Measurements from ENCODE around the gene CDK16.

DNA sequence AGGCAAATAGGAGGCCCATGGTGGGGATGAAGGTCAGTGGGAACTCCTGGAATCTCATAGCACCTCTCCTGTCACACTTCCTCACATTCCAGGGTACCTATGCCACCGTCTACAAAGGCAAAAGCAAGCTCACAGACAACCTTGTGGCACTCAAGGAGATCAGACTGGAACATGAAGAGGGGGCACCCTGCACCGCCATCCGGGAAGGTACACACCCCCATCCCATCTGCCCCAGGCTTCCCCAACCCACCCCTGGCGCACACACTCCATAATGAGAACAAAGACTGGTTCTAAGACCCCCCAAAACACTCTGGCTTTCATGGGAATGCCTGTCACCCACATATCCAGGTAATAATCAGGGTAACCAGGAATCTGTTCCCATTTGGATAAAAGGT lies 6.4 kb downstream of the CDK16 start:
- TF ChIP-seq, protein P1, sequence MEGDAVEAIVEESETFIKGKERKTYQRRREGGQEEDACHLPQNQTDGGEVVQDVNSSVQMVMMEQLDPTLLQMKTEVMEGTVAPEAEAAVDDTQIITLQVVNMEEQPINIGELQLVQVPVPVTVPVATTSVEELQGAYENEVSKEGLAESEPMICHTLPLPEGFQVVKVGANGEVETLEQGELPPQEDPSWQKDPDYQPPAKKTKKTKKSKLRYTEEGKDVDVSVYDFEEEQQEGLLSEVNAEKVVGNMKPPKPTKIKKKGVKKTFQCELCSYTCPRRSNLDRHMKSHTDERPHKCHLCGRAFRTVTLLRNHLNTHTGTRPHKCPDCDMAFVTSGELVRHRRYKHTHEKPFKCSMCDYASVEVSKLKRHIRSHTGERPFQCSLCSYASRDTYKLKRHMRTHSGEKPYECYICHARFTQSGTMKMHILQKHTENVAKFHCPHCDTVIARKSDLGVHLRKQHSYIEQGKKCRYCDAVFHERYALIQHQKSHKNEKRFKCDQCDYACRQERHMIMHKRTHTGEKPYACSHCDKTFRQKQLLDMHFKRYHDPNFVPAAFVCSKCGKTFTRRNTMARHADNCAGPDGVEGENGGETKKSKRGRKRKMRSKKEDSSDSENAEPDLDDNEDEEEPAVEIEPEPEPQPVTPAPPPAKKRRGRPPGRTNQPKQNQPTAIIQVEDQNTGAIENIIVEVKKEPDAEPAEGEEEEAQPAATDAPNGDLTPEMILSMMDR (IDR thresholded peaks at IDR 0.05) = no peak
- TF ChIP-seq POLR2AphosphoS5 (IDR thresholded peaks at IDR 0.05) (no peak), EP300 (IDR thresholded peaks at IDR 0.05; ENCODE audit: low read depth) (no peak)

Measured in transverse colon (tissue), 4 donors.